IMR-90 (cell line): ENCODE data around the gene KLHL29.

Source experiments
- BHLHE40 ChIP-seq: fragments of 150-350 bp; IDR thresholded peaks from 2 replicates; pipeline ENCODE4 v1.6.1; 2016; ENCODE audit warnings: mild to moderate bottlenecking, low read depth, low read length
- CEBPB ChIP-seq: IDR thresholded peaks from 2 replicates; pipeline ENCODE4 v1.6.1; 2012; ENCODE audit warnings: low read depth, low read length, improper control_type of control experiment
- CTCF ChIP-seq: conservative IDR thresholded peaks from 2 replicates; pipeline ENCODE4 v1.5.1; 2012; ENCODE audit warnings: mild to moderate bottlenecking, low read depth, low read length, improper control_type of control experiment
- ELK1 ChIP-seq: fragments of 150-350 bp; IDR thresholded peaks from 2 replicates; pipeline ENCODE4 v1.6.1; 2016; ENCODE audit warnings: low read depth, mild to moderate bottlenecking, low read length, moderate library complexity, borderline replicate concordance
- MAFK ChIP-seq: IDR thresholded peaks from 2 replicates; pipeline ENCODE4 v1.6.1; 2012; ENCODE audit warnings: low read depth, low read length, improper control_type of control experiment
- NFE2L2 ChIP-seq: fragments of 150-350 bp; IDR thresholded peaks from 2 replicates; pipeline ENCODE4 v1.6.1; 2016; ENCODE audit warnings: low read depth, mild to moderate bottlenecking, low read length
- POLR2A ChIP-seq: IDR thresholded peaks from 2 replicates; pipeline ENCODE4 v1.6.1; 2012; ENCODE audit warnings: mild to moderate bottlenecking, low read depth, low read length
- RAD21 ChIP-seq: IDR thresholded peaks from 2 replicates; pipeline ENCODE4 v1.6.1; 2012; ENCODE audit warnings: low read length, improper control_type of control experiment
- RFX5 ChIP-seq: IDR thresholded peaks from 2 replicates; pipeline ENCODE4 v1.8.0; 2012; ENCODE audit warnings: low read depth, mild to moderate bottlenecking, low read length, moderate library complexity
- SMC3 ChIP-seq: fragments of 150-350 bp; IDR thresholded peaks from 2 replicates; pipeline ENCODE4 v1.6.1; 2016; ENCODE audit warnings: low read depth, mild to moderate bottlenecking, antibody characterized with exemption, low read length, moderate library complexity
- USF2 ChIP-seq: fragments of 150-350 bp; IDR thresholded peaks from 2 replicates; pipeline ENCODE4 v1.6.1; 2017; ENCODE audit warnings: mild to moderate bottlenecking, antibody characterized with exemption, low read length, low read depth

GRCh38 chr2:23698721-23699579 lies 314.0 kb downstream of the KLHL29 start:
- TF ChIP-seq CTCF = no peak
- TF ChIP-seq RAD21 = no peak
- no peak for TF ChIP-seq CEBPB
- no peak for TF ChIP-seq POLR2A
- TF ChIP-seq RFX5 = no peak
- TF ChIP-seq NFE2L2 = no peak
- no peak for TF ChIP-seq MAFK
- no peak for TF ChIP-seq ELK1
- no peak for TF ChIP-seq BHLHE40
- TF ChIP-seq USF2 = no peak
- no peak for TF ChIP-seq SMC3
